Left lobe of liver (tissue), 2 donors: ENCODE measurements around the gene FAM110A. TPM values are rescaled to one million over a fixed set of nuclear protein-coding genes. Genes with fewer than 3 reads are reported as not detected.
"Not testable (repeated sequence)": the region's sequence is repeated elsewhere in the genome, so short reads cannot be mapped to it uniquely, and the experiment has no call there.

ENCODE experiments used
- ATAC-seq: fragments of 200-7000 bp; cut with Tn5 transposase; one replicate; pipeline ENCODE4 v1.9.1; 2020; ENCODE audit warnings: mild to moderate bottlenecking, moderate library complexity
- DNase-seq: peaks from one replicate; pipeline ENCODE4 v3.0.0-alpha.2; 2020; ENCODE audit warnings: low spot score
- total RNA-seq: library from RNA; stranded (reverse); gene quantifications from one replicate; pipeline ENCODE4 v1.2.1, GENCODE V29; 2021
- donor health status: DM: no; HTN: no; CAD: no; lungs with moderate emphysema.
- donor health status: DM: no; HTN: yes; CAD: no.

FAM110A gene
- total RNA-seq, 1 donor from 2014 or later: 1.7 TPM

DNA sequence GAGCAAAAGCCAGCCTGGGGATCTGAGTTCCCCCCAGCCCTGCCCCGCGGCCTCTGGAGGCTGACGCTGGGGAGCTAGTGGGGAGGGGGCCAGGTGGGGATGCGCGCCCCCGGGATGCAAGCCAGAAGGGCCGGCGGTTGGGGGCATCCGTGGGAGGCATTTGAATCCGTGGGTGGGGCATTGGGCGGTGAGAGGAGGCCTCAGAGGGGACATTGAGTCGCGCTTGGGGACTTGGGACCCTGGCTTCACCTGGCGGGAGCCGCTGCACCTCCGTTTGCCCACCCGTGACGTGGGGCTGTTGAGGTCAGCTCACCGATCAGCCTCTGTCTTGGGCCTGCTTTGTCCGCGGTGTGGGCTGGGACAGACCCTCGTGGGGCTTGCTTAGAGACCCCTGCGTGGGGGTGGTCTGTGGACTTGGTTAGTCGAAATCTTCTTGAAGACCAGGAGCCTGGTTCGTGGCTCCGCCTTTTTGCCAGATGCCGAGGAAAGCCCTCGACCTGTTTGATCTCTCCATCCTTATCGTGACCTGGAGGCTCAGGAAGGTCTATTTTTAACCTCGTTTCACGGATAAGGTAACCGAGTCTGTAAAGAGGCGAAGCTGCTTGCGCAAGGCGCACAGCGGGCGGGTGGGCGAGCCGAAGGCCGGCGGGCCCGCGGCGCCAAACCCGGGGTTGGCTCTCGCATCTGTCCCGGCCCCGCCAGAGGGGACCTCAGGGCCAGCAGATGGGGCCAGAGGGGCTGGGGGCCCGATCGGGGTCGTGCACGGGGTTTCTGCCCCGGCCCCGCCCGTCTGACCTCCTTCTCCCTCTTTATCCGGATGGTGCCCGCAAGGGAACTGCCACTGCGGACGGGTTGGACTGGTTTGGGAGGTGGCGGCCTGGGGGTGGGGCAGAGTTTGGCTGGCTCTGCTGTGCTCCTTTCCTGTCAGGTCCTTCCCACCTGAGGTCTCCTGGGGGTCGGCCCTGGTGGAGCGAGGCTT lies 8.3 kb downstream of the FAM110A start:
- DNase-seq: no peak
- ATAC-seq: no peak

DNA sequence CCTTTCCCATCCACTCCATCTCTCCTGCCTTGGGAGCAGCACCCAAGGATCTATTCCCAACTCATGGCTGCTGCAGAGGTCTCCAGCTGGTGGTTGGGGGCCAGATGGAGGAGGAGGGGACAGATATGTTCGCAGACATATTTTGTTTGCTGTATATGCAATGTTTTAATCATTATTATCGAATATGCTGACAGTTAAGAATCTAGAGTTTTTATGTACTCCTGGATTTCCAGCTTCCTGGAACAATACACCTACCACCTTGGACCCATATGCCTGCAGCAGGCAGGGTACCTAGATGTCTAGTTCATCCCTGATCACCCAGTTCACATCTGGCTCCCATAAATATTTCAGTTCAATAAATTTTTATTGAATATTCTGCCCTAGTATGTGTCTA lies 9.0 kb downstream of the FAM110A start:
- DNase-seq: no peak
- ATAC-seq: no peak

- DNase-seq (no peak), ATAC-seq (no peak)
Observed at GRCh38 chr20:843912-844311, 10.4 kb downstream of the FAM110A start.

DNA sequence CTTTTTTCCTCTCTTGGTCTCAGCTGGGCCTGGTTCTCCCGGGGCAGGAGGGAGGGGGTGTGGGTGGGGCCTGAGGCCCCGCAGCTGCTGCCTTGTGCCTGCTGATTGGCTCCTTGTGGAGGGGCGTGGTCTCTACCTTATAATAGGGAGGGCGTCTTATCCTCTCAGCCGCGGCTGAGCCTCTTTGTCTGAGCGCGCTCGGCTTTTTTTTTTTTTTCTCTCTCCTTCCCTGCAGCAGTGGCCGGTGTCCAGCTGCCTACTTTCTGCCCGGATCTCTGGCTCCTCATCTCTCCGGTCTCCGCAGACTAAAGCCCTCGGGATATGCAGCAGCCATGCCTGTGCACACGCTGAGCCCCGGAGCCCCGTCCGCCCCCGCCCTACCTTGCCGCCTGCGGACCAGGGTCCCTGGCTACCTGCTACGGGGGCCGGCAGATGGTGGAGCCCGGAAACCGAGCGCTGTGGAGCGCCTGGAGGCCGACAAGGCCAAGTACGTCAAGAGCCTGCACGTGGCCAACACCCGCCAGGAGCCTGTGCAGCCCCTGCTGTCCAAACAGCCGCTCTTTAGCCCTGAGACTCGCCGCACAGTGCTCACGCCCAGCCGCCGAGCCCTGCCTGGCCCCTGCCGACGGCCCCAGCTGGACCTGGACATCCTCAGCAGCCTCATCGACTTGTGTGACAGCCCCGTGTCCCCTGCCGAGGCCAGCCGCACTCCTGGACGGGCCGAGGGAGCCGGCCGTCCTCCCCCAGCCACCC lies 11.1 kb downstream of the FAM110A start:
- DNase-seq: peak; percentile 74
- peak; percentile 79 for ATAC-seq

- DNase-seq (no peak), ATAC-seq (no peak)
Observed at GRCh38 chr20:845226-845868, 11.8 kb downstream of the FAM110A start.

DNA sequence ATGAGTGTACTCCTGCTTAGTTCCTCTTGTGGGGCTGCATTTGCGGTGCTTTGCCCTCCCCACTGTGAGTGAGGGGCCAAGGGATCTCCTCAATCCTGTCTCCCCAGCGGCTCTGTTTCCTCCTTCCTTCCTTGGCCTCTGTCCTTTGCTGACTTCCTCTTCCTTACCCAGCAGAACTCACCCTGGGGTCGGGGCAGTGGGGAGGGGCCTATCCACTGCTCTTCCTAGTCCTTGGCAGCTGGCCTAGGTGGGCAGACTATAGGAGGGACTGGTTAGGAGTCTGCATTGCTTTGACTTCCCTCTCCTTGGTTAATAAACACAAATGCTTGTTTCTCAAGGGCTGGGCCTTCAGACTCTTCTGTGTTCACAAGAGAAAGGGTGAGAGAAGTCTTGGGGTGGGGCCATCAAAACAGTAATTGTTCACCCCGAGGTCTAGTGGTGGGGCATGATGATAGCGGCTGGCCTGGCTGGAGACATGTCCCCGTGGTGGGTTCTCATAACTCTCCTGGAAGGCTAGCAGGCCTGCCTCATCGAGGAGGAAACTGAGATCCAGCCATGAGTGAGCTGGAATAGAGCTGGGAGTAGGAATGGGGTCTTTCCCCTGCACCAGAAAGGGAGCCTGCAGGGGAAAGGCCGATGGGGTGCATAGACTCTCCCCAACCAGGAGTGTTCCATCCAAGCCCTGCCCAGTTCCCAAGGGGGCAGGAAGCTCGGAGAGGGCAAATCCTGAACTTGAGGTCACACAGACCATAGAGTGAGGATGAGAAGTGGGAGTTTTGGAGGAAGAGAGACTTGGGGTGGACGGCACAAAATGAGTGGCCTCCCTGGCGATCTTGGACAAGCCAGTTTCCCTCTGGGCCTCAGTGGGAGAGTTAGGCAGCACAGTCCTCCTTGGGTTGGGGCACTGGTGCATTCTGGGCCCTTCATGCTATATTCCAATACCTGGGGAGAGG lies 12.7 kb downstream of the FAM110A start:
- DNase-seq (no peak), ATAC-seq (peak; percentile 30)

DNA sequence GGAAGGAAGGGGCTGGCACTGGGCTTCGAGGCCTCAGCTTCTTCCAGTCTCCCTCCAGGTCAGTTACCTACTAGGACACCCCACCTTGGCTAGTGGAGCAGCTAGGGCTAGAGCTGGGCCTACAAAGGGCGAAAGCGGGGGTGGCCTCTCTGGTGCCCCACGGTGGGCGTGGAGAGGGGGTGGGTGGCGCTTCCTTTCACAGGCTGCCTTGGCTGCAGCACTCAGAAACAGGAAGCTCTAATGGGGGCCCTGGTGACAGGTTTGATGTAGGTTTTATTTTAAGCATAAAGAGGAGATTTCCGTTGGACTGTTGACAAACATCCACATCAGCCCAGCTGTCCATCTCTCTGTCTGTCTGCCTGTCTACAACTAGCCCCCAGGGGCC lies 13.4 kb downstream of the FAM110A start:
- ATAC-seq (peak; percentile 26), DNase-seq (no peak)

GRCh38 chr20:848193-848592 lies 14.7 kb downstream of the FAM110A start:
- no peak for DNase-seq
- ATAC-seq: no peak

DNA sequence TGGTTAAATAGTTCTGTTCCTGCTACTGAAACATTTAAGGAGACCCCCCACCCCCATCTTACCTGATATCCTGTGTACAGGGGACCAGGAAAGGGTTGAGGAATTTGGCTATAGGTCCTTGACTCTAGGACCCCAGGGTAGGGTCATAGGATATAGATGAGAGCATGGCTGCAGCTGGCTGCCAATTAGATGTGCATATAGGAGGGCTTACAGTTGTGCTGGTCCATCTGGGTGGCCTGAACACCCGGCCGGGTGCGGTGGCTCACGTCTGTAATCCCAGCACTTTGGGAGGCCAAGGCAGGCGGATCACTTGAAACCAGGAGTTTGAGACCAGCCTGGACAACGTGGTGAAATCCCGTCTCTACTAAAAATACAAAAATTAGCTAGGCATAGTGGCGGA lies 15.2 kb downstream of the FAM110A start:
- not testable (repeated sequence) for ATAC-seq, DNase-seq

GRCh38 chr20:853406-853996 lies 20.0 kb downstream of the FAM110A start:
- ATAC-seq (no peak), DNase-seq (no peak)

- no peak for DNase-seq
Observed at GRCh38 chr20:854601-855000, 21.1 kb downstream of the FAM110A start.

GRCh38 chr20:855466-856360 lies 22.2 kb downstream of the FAM110A start:
- no peak for DNase-seq

More at GRCh38 chr20:854601-855000, 21.1 kb downstream of the FAM110A start:
- no peak for ATAC-seq

DNA sequence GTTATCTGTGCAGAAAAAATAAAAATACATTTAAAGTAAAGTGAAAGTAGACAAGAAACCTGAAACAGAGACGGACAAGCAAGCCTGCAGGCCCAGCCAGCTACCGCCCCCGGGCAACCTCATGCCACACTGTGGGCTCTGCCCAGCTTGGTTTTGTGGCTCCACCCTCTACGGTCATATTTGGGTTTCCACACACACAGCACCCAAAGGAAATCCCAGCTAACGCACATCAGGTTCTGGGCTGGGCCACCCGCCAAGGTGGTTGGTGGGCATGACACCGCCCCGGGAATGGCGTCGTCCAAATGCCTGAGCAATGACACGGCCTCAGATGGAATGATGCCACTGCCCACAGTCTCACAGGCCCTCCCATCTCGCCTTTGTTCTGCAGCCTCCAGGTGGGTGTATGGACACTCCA lies 22.9 kb downstream of the FAM110A start:
- ATAC-seq (no peak), DNase-seq (no peak)

More at GRCh38 chr20:855466-856360, 22.2 kb downstream of the FAM110A start:
- ATAC-seq: no peak

DNA sequence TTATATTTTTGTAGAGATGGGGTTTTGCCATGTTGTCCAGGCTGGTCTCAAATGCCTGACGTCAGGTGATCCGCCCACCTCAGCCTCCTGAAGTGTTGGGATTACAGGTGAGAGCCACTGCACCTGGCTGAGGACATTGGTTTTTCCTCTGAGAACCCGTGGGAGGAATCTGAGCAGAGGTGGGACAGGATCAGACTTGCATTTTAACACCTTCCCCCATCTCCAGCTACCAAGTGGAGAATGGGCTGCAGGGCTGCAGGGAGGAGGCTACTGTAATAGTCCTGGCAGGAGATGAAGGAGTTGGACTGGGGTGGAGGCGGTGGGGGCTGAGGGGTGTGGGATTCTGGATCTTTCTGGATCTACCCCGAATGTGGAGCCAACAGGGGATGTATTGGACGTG lies 24.5 kb downstream of the FAM110A start:
- ATAC-seq (no peak), DNase-seq (no peak)

- ATAC-seq (no peak), DNase-seq (no peak)
Observed at GRCh38 chr20:859751-860231, 26.3 kb downstream of the FAM110A start.

DNA sequence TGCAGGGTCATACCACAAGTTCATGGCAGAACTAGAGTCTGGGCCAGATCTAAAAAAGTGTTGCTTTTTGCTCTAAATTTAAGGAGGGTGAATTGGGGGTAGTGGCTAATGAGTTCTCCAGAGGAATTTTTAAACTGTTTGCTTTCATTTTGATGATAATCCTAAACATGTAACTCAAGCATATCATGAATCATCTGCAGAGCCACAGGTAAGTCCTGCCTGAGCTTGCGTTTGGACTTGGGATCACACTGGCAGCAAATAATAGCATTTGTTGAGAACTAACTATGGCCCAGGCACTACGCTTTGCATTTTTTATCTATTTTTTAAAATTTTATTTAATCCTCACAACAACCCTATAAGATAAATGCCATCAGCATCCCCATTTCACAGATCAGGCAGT lies 27.4 kb downstream of the FAM110A start:
- ATAC-seq (no peak), DNase-seq (no peak)

- no peak for DNase-seq
Observed at GRCh38 chr20:865440-865839, 31.9 kb downstream of the FAM110A start.

GRCh38 chr20:868279-868678 lies 34.8 kb downstream of the FAM110A start:
- no peak for DNase-seq
- no peak for ATAC-seq

More at GRCh38 chr20:865440-865839, 31.9 kb downstream of the FAM110A start:
- no peak for ATAC-seq

GRCh38 chr20:869606-870005 lies 36.1 kb downstream of the FAM110A start:
- DNase-seq: no peak
- ATAC-seq: peak; percentile 48
